Thoracic aorta (tissue), 2 donors: ENCODE data around the gene PNPLA7. TPM values are rescaled to one million over a fixed set of nuclear protein-coding genes. Genes with fewer than 3 reads are reported as not detected.
A peak's percentile ranks its signal among the peaks of the same experiment; 100 is the strongest.

Source experiments
- ATAC-seq: fragments of 150-250 bp; one replicate; pipeline ENCODE4 v1.8.0; 2017; ENCODE audit warnings: low read depth; ENCODE audit not compliant: insufficient number of reproducible peaks, low FRiP score
- DNase-seq: peaks from one replicate; pipeline ENCODE4 v3.0.0-alpha.2; 2020; ENCODE audit warnings: low spot score
- H3K27ac ChIP-seq, 2 donors: fragments of 200-600 bp; sonication (generic); 1 replicate in 1 of 2; 2 replicates in 1 of 2; pipeline ENCODE4 v1.5.1; 2016; ENCODE audit warnings: mild to moderate bottlenecking in 2 of 2, moderate library complexity in 2 of 2
- H3K27me3 ChIP-seq: fragments of 200-600 bp; sonication (generic); replicated peaks from 2 replicates; pipeline ENCODE4 v1.6.0; 2016; ENCODE audit warnings: mild to moderate bottlenecking; ENCODE audit not compliant: insufficient read depth
- H3K36me3 ChIP-seq: fragments of 200-600 bp; sonication (generic); one replicate; pipeline ENCODE4 v1.5.1; 2016
- H3K4me1 ChIP-seq, 2 donors: fragments of 200-600 bp; sonication (generic); 1 replicate in 1 of 2; 2 replicates in 1 of 2; pipeline versions ENCODE4 v1.5.1 to v1.6.0; 2016; ENCODE audit warnings: low read depth in 2 of 2, mild to moderate bottlenecking in 1 of 2; ENCODE audit not compliant: control insufficient read depth in 1 of 2
- H3K4me3 ChIP-seq: fragments of 200-600 bp; sonication (generic); 2 replicates; pipeline ENCODE4 v1.5.1; 2016; ENCODE audit warnings: mild to moderate bottlenecking
- H3K9me3 ChIP-seq: fragments of 200-600 bp; sonication (generic); 2 replicates; pipeline ENCODE4 v1.5.1; 2016
- total RNA-seq, 2 donors: library from RNA; depleted of rRNA; stranded (reverse); fragments of >200 nt; gene quantifications; one replicate each; pipeline versions ENCODE4 v1.1.0 to v1.2.3, GENCODE V29; 2016
- TF ChIP-seq, protein P1 (sequence below): fragments of 200-600 bp; sonication (generic); IDR thresholded peaks from one replicate; pipeline ENCODE4 v1.5.1; 2019; ENCODE audit warnings: antibody characterized with exemption

The PNPLA7 gene
- total RNA-seq, 2 donors from 2014 or later = 12.7 to 21.4 TPM

DNA sequence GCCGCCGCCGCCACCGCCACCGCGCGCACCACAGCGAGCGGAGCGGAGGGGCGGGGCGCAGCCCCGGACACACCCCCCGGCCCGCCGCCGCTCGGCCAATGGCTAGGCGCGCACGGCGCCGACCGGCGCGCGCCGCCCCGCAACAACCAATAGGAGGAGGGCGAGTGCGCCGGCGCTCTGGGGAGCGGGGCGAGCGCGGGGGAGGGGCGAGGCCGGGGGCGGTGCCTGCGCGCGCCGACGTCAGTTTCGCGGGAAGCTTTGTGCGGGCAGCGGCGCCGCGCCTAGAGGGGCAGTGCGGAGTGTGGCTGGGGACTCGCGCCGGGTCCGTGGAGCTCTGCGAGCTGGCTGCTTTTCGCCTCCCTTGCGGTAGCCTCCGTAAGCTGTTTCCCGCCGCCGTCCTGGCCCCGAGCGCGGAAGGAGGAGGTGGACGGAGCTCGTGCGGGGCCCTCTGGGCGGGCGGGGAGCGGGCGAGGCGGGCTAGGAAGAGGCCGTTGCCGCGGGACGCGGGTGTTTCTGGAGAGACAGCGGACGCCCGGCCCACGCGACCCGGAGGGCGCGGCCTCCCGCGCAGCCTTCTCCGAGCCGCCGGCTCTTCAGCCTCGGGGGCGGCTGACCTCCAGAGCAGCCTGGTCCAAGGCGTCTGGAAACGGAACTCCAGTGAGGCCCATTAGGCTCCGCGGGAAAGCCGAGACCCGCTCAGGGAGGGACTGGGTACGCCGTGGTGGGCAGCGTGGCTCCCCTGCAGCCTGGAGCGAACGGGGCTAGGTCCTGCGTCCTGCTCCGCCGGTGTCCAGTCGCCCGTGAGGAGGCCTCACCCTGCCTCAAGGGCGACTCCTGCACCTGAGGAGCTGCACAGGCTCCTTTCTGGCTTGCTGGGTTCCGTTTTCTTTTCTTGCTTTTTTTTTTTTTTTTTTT is 40.5 kb upstream of the PNPLA7 start, which contains the start of gene ZMYND19:
Gene ZMYND19 (minus strand): TSS at position 44 of the 915 bp plus-strand sequence. CDS start 249 bp downstream, outside the sequence.
- no peaks in the 10 kb centered on the region for H3K27me3 ChIP-seq
- peak within 1 kb of the TSS; percentile 87 for H3K4me3 ChIP-seq
- H3K36me3 ChIP-seq = peaks cover 17% of the 10 kb centered on the region
- ATAC-seq = peak; percentile 98
- H3K4me1 ChIP-seq = peaks cover 9 to 14% of the 10 kb centered on the region in 2 donors
- DNase-seq = no peak
- H3K9me3 ChIP-seq = no peaks in the 10 kb centered on the region
- TF ChIP-seq, protein P1, sequence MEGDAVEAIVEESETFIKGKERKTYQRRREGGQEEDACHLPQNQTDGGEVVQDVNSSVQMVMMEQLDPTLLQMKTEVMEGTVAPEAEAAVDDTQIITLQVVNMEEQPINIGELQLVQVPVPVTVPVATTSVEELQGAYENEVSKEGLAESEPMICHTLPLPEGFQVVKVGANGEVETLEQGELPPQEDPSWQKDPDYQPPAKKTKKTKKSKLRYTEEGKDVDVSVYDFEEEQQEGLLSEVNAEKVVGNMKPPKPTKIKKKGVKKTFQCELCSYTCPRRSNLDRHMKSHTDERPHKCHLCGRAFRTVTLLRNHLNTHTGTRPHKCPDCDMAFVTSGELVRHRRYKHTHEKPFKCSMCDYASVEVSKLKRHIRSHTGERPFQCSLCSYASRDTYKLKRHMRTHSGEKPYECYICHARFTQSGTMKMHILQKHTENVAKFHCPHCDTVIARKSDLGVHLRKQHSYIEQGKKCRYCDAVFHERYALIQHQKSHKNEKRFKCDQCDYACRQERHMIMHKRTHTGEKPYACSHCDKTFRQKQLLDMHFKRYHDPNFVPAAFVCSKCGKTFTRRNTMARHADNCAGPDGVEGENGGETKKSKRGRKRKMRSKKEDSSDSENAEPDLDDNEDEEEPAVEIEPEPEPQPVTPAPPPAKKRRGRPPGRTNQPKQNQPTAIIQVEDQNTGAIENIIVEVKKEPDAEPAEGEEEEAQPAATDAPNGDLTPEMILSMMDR = no peak
- peak within 1 kb of the TSS in 1 of 2 donors; percentile 13 for H3K27ac ChIP-seq

DNA sequence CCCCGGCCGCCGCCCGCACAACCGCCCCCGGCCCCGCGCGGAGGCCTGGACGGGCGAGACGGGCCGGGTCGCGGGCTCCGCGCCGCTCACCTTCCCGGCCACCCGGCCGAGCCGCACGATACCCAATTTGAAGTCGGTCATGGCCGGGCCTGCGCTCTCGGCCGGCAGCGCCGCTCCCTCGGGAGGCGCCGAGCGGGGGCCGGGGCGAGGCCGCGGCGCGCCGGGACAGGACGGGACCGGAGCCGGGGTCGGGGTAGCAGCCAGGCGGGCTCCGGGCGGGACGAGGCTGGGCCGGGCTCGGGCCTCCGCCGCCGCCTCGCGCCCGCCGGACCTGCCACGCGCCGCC is 39.9 kb upstream of the PNPLA7 start:
- ATAC-seq (peak; percentile 9), DNase-seq (no peak)
- no peaks in the 10 kb centered on the region for H3K27me3 ChIP-seq
- TF ChIP-seq, protein P1 = no peak
- H3K36me3 ChIP-seq = peaks cover 17% of the 10 kb centered on the region
- H3K4me3 ChIP-seq = peak overlapping the region; percentile 81
- H3K27ac ChIP-seq = no peak overlapping the region
- H3K9me3 ChIP-seq = no peaks in the 10 kb centered on the region
- peaks cover 9 to 14% of the 10 kb centered on the region in 2 donors for H3K4me1 ChIP-seq

DNA sequence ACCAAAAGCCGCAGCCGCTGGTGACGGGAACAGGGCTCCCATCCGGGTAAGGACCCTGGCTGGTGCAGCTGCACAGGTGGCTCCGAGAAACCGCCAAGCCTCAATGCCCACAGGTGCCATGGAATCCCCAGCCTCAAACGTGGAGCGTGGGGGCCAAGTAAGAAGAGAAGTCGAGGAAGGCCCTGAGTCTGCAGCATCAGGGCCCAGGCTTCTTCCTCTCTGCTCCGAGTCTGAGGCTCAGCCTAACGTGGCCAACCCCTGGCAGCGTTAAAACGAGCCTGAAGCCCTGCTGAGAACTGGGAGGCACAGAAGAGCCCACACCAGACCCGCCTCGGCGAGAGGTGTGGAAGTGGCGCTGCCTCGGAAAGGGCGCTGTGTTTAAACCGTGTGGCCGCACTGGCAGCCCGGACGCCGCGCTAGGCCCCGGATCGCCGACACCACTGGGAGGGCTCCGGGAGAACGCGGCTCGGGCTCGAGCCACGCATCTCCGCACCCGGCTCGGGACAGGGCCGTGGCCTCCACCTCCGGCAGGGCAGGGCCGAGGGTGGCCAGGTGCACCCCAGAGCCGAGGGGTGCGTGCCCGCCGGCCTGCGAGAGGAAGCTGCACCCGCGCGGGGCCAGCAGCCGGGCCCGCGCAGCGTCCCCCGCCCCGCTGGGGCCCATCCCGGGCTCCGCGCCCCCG is 39.4 kb upstream of the PNPLA7 start:
- H3K36me3 ChIP-seq = peaks cover 17% of the 10 kb centered on the region
- TF ChIP-seq, protein P1 = no peak
- peak overlapping the region; percentile 81 for H3K4me3 ChIP-seq
- H3K27ac ChIP-seq = no peak overlapping the region
- ATAC-seq = peak; percentile 1
- H3K9me3 ChIP-seq = no peaks in the 10 kb centered on the region
- no peaks in the 10 kb centered on the region for H3K27me3 ChIP-seq
- H3K4me1 ChIP-seq = peaks cover 9 to 14% of the 10 kb centered on the region in 2 donors
- no peak for DNase-seq

DNA sequence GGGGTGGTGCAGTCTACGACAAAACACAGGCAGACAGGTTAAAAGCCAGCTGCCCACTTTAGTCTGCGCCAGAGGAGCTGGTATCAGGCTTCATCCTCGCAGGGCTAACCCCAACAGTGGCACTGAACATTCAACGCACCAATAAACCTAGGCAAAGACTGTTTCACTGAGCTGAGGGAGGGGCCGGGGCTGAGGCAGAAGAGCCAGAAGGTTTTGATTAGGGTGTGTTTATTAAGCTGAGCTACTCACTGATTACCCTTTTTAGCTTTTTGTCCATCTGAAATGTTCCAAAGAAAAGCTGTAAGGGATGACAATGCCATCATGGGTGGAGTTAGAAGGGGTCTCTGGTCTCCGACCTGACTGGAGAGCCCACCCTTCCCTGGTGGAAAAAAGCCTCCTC is 38.7 kb upstream of the PNPLA7 start:
- DNase-seq = no peak
- Histone ChIP-seq H3K27ac (no peak overlapping the region), H3K36me3 (peaks cover 17% of the 10 kb centered on the region), H3K27me3 (no peaks in the 10 kb centered on the region), H3K9me3 (no peaks in the 10 kb centered on the region), H3K4me3 (no peak overlapping the region), H3K4me1 (peaks cover 9 to 14% of the 10 kb centered on the region in 2 donors)
- no peak for ATAC-seq
- TF ChIP-seq, protein P1 = no peak

DNA sequence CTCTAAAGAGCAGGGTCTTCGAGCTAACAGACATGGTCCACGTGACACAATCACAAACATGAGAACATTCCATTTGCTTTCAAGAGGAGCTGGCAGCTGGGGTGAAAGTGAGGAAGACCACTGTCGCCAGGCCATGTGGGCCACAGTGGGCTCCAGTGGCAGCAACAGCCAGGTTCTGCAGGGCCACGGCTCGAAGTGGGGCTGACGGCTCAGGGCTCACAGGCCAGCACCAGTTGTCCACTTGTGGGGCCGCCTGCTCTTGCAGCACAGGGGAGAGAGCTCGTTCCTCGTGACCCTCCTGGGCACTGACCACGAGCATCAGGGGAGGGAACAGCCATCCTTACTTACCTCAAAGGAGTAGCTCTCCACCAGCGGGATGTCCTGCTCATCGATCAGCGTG is 38.1 kb upstream of the PNPLA7 start:
- ATAC-seq (no peak), DNase-seq (no peak)
- H3K27ac ChIP-seq = no peak overlapping the region
- H3K4me1 ChIP-seq = peaks cover 9 to 14% of the 10 kb centered on the region in 2 donors
- H3K27me3 ChIP-seq = no peaks in the 10 kb centered on the region
- no peaks in the 10 kb centered on the region for H3K9me3 ChIP-seq
- peaks cover 17% of the 10 kb centered on the region for H3K36me3 ChIP-seq
- no peak overlapping the region for H3K4me3 ChIP-seq
- TF ChIP-seq, protein P1 = no peak
